GM12892 (cell line): ENCODE measurements around the gene SEPTIN3.

Experiments
- POLR2A ChIP-seq: IDR thresholded peaks from 2 replicates; pipeline ENCODE4 v1.6.1; 2011; ENCODE audit warnings: low read depth, low read length, control low read depth
- POLR2AphosphoS5 ChIP-seq: IDR thresholded peaks from 2 replicates; pipeline ENCODE4 v1.6.1; 2011; ENCODE audit warnings: low read depth, low read length, control low read depth
- TAF1 ChIP-seq: IDR thresholded peaks from 2 replicates; pipeline ENCODE4 v1.6.1; 2011; ENCODE audit warnings: low read depth, mild to moderate bottlenecking, control low read depth, low read length, borderline replicate concordance

DNA sequence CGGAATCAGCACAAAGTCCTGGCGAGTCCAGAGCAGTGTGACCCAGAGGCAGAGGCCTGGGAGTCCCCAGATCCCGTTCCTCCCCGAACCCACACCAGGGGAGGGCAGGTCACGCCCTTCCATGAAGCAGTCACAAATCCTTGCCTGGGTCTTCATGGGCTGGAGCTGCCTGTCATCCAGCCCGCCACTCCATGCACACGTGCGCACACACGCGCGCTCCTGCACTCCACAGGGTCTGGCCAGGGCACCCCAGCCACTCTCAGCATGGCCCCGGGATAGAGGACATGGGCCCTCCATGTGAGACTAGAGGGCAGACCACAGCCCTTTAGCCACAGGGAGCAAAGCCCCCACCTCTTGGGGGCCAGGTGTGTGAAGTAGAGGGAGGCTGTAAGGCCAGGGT, 36.9 kb upstream of the SEPTIN3 start:
- TF ChIP-seq POLR2AphosphoS5 (no peak), POLR2A (no peak), TAF1 (no peak)
